Caco-2 (cell line): ENCODE data around the gene ZNF546. TPM values are rescaled to one million over a fixed set of nuclear protein-coding genes. Genes with fewer than 3 reads are reported as not detected.

ENCODE experiments used
- Bru-seq: library from RNA; stranded (reverse); fragments of 400-500 nt; gene quantifications from one replicate; lab custom pipeline; 2021; lab: Mats Ljungman, UMichigan
- BruChase-seq, 2 experiments: library from RNA; stranded (reverse); fragments of 400-500 nt; gene quantifications; one replicate each; lab custom pipeline; 2021; lab: Mats Ljungman, UMichigan
- BruUV-seq: library from RNA; stranded (reverse); fragments of 400-500 nt; replicated peaks from 2 replicates; lab custom pipeline; 2021; lab: Mats Ljungman, UMichigan
- CTCF ChIA-PET: fragments of 300-600 bp; sonication (Branson Sonifier 250); formaldehyde crosslinking; loops from one replicate; lab custom pipeline; 2022; ENCODE audit warnings: antibody characterized with exemption; lab: Charles Lee
- POLR2A ChIA-PET: fragments of 300-600 bp; sonication (Branson Sonifier 250); formaldehyde crosslinking; loops from one replicate; lab custom pipeline; 2022; ENCODE audit warnings: antibody characterized with exemption; lab: Charles Lee
- DNase-seq, 2 experiments: peaks; one replicate each; pipeline versions ENCODE4 v3.0.0 to v3.0.0-alpha.2; 2020 to 2022
- H3K27me3 ChIP-seq: replicated peaks from 2 replicates; pipeline ENCODE4 v1.6.0; 2011; ENCODE audit warnings: low read length; ENCODE audit not compliant: control insufficient read depth, insufficient read depth
- H3K36me3 ChIP-seq: 2 replicates; pipeline ENCODE4 v1.5.1; 2011; ENCODE audit warnings: low read length; ENCODE audit not compliant: control insufficient read depth, insufficient read depth
- H3K4me1 ChIP-seq: fragments of 250-450 bp; sonication (Bioruptor Pico); 2 replicates; pipeline ENCODE4 v1.5.1; 2020; ENCODE audit warnings: mild to moderate bottlenecking
- H3K4me3 ChIP-seq: 2 replicates; pipeline ENCODE4 v1.5.1; 2011; ENCODE audit warnings: low read depth, mild to moderate bottlenecking, control low read depth, low read length
- H3K9me3 ChIP-seq: fragments of 250-450 bp; sonication (Bioruptor Pico); 2 replicates; pipeline ENCODE4 v1.5.1; 2020; ENCODE audit warnings: mild to moderate bottlenecking, moderate library complexity
- H3K27ac Mint-ChIP-seq: one replicate; pipeline ENCODE4 v1.8.0; 2022; ENCODE audit warnings: mixed read lengths; ENCODE audit not compliant: unreplicated experiment
- H3K27me3 Mint-ChIP-seq: one replicate; pipeline ENCODE4 v1.8.0; 2022; ENCODE audit warnings: mixed read lengths; ENCODE audit not compliant: insufficient read depth, unreplicated experiment
- H3K36me3 Mint-ChIP-seq: one replicate; pipeline ENCODE4 v1.8.0; 2022; ENCODE audit warnings: mild to moderate bottlenecking, mixed read lengths; ENCODE audit not compliant: insufficient read depth, unreplicated experiment
- H3K4me1 Mint-ChIP-seq: one replicate; pipeline ENCODE4 v1.8.0; 2022; ENCODE audit warnings: low read depth, mixed read lengths; ENCODE audit not compliant: unreplicated experiment
- H3K4me3 Mint-ChIP-seq: one replicate; pipeline ENCODE4 v1.8.0; 2022; ENCODE audit warnings: mild to moderate bottlenecking, moderate library complexity, mixed read lengths; ENCODE audit not compliant: unreplicated experiment
- H3K9me3 Mint-ChIP-seq: one replicate; pipeline ENCODE4 v1.8.0; 2022; ENCODE audit warnings: mixed read lengths; ENCODE audit not compliant: unreplicated experiment
- CTCF ChIP-seq, 2 experiments: fragments of 200-600 bp in 1 of 2; IDR thresholded peaks; 1 replicate in 1 of 2; 2 replicates in 1 of 2; pipeline versions ENCODE4 v1.5.1 to v1.8.0; 2011 to 2022; ENCODE audit warnings: antibody characterized with exemption in 1 of 2, control low read depth in 1 of 2, inconsistent platforms in 1 of 2, low read depth in 1 of 2, low read length in 1 of 2, mild to moderate bottlenecking in 1 of 2, moderate library complexity in 1 of 2; ENCODE audit not compliant: insufficient read depth in 1 of 2, severe bottlenecking in 1 of 2, unreplicated experiment in 1 of 2
- intact Hi-C: fragments of 100-400 bp; cut with micrococcal nuclease; formaldehyde crosslinking; loops from one replicate; pipeline ENCODE4 v1.10.0; 2022; ENCODE audit not compliant: unreplicated experiment
- long read RNA-seq: library from polyadenylated mRNA; stranded (forward); transcript quantifications from one replicate; pipeline ENCODE4 v2.0.0, GENCODE V29; 2022
- total RNA-seq: library from RNA; stranded (reverse); gene quantifications from 2 replicates; pipeline ENCODE4 v1.2.3, GENCODE V29; 2022

ZNF546 gene
- total RNA-seq (0.98 and 1.0 TPM in 2 replicates), Bru-seq, nascent RNA (percentile 37 among the genes with signal in this experiment), BruChase-seq, experiment 1, labeled RNA remaining after a 2-hour chase (percentile 35 among the genes with signal in this experiment), BruChase-seq, experiment 2, labeled RNA remaining after a 6-hour chase (percentile 28 among the genes with signal in this experiment)
- long read RNA-seq, partial matches to known transcripts, result 0 of 3 reads
- long read RNA-seq, other reads (novel, unspliced or antisense), result 2 of 3 reads

- intact Hi-C loops, result loop anchor here (2.0 kb wide), 2 partner anchors 26 to 94 kb away; partner anchors contain the start of genes PSMC4 and ZNF780A
- H3K27ac Mint-ChIP-seq, result peak within 1 kb of the TSS; percentile 85
- POLR2A ChIA-PET, result interaction anchor here (1.6 kb wide), 1 partner anchor 26 kb away, joined by 7 read pairs; the partner anchor contains the start of gene PSMC4
- H3K9me3 Mint-ChIP-seq, result peaks cover 21% of the 10 kb centered on the region
- no TSS peak for BruUV-seq
- peaks cover 9% of the 10 kb centered on the region for H3K36me3 Mint-ChIP-seq
- H3K27me3 Mint-ChIP-seq, result no peaks in the 10 kb centered on the region
- Histone ChIP-seq H3K27me3 (no peaks in the 10 kb centered on the region), H3K36me3 (peaks cover 2% of the 10 kb centered on the region; the same call in 1 of the 2 replicates), H3K9me3 (peaks cover 8% of the 10 kb centered on the region), H3K4me1 (no peaks in the 10 kb centered on the region; the same call in 1 of the 2 replicates), H3K4me3 (peak within 1 kb of the TSS; percentile 81)
- H3K4me3 Mint-ChIP-seq, result peak within 1 kb of the TSS; percentile 85
- no peaks in the 10 kb centered on the region for H3K4me1 Mint-ChIP-seq
- DNase-seq, result peak; percentile 85 to 86
- TF ChIP-seq CTCF (IDR thresholded peaks at IDR 0.05; ENCODE audit: insufficient read depth in 1 of 2, low read depth in 1 of 2, low read length in 1 of 2, severe bottlenecking in 1 of 2, unreplicated experiment in 1 of 2), result peak in 1 of 2 experiments; percentile 4
- CTCF ChIA-PET, result interaction anchor here (0.5 to 1.6 kb wide), 3 partner anchors 26 to 195 kb away, joined by 3 to 10 read pairs (median 6); partner anchors contain the start of gene PSMC4
Observed at GRCh38 chr19:39996811-39997637, at the start of gene ZNF546. Gene ZNF546, plus strand, starts transcription at chr19:39997060. Its CDS starts 1,267 bp downstream, at chr19:39998327.

DNA sequence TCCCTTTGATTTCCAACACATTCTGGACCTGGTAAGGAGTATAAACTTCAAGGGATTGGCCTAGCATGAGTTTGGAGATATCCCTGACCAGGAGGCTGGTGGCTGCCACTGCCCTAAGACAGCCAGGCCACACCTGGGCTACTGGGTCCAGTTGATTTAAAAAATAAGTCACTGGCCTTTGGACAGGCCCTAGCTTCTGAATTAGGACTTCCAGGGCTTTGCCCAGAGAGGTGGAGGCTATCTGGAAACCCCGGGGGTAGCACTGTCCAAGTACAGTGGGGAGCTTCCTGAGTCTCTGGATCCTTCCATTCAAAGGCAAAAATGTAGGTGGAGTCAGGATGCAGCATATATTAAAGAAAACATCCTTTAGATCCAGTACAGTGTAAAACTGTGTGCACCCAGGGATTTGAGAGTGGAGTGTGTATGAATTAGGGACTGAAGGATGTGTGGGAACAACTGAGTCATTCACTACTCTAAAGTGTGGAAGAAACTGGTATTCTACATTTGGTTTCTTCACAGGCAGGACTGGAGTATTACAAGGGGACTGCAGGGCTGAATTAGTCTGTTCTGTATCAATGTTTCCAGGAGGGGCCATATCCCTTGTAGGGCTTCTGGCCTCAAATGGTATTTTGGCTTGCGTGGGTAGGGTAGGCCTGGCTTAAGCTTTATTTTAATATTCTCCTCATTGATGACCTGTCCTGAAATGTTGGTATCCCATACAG, 47.7 kb upstream of the ZNF546 start:
- Histone ChIP-seq H3K36me3 (no peaks in the 10 kb centered on the region), H3K27me3 (no peaks in the 10 kb centered on the region), H3K4me1 (peaks cover 10% of the 10 kb centered on the region), H3K4me3 (no peak overlapping the region), H3K9me3 (no peaks in the 10 kb centered on the region; the same call in 1 of the 2 replicates)
- no peaks in the 10 kb centered on the region for H3K36me3 Mint-ChIP-seq
- H3K4me1 Mint-ChIP-seq, result peaks cover 3% of the 10 kb centered on the region
- BruUV-seq, result no TSS peak
- no peak for TF ChIP-seq CTCF (IDR thresholded peaks at IDR 0.05; ENCODE audit: insufficient read depth in 1 of 2, low read depth in 1 of 2, low read length in 1 of 2, severe bottlenecking in 1 of 2, unreplicated experiment in 1 of 2)
- intact Hi-C loops, result no loop called here
- ChIA-PET POLR2A (no interaction called here), CTCF (no interaction called here)
- H3K27ac Mint-ChIP-seq, result no peak overlapping the region
- no peak overlapping the region for H3K4me3 Mint-ChIP-seq
- DNase-seq, result no peak
- H3K27me3 Mint-ChIP-seq, result no peaks in the 10 kb centered on the region
- no peaks in the 10 kb centered on the region for H3K9me3 Mint-ChIP-seq
